Immature natural killer cell (primary cell): ENCODE data around the gene CCL11. TPM values are rescaled to one million over a fixed set of nuclear protein-coding genes. Genes with fewer than 3 reads are reported as not detected.
"Not testable (repeated sequence)": the region's sequence is repeated elsewhere in the genome, so short reads cannot be mapped to it uniquely, and the experiment has no call there.

ENCODE experiments used
- DNase-seq, 3 donors: peaks; one replicate each; pipeline ENCODE4 v3.0.0; 2022; ENCODE audit warnings: mixed read lengths in 1 of 3
- H3K27ac Mint-ChIP-seq, 6 donors: one replicate each; pipeline ENCODE4 v1.8.0; 2020; ENCODE audit warnings: mixed read lengths in 6 of 6, mild to moderate bottlenecking in 5 of 6, inconsistent platforms in 4 of 6, moderate library complexity in 3 of 6
- H3K27me3 Mint-ChIP-seq, 3 donors: one replicate each; pipeline ENCODE4 v1.8.0; 2020 to 2021; ENCODE audit warnings: low read depth in 3 of 3, mild to moderate bottlenecking in 3 of 3, mixed read lengths in 3 of 3, moderate library complexity in 3 of 3, inconsistent platforms in 1 of 3
- H3K36me3 Mint-ChIP-seq, 3 donors: one replicate each; pipeline ENCODE4 v1.8.0; 2020; ENCODE audit warnings: mixed read lengths in 3 of 3, inconsistent platforms in 2 of 3, mild to moderate bottlenecking in 2 of 3
- H3K4me1 Mint-ChIP-seq, 2 donors: one replicate each; pipeline ENCODE4 v1.8.0; 2020; ENCODE audit warnings: inconsistent platforms in 2 of 2, mild to moderate bottlenecking in 2 of 2, mixed read lengths in 2 of 2, moderate library complexity in 1 of 2
- H3K4me3 Mint-ChIP-seq, 5 donors: one replicate each; pipeline ENCODE4 v1.8.0; 2020; ENCODE audit warnings: mild to moderate bottlenecking in 5 of 5, mixed read lengths in 5 of 5, inconsistent platforms in 3 of 5, moderate library complexity in 3 of 5
- H3K9me3 Mint-ChIP-seq, 6 donors: one replicate each; pipeline ENCODE4 v1.8.0; 2020; ENCODE audit warnings: mild to moderate bottlenecking in 6 of 6, mixed read lengths in 6 of 6, inconsistent platforms in 4 of 6, moderate library complexity in 3 of 6
- polyA plus RNA-seq, 3 donors: library from polyadenylated mRNA; unstranded; fragments of 300-500 nt; fragmentation: Illumina TruSeq; gene quantifications; one replicate each; pipeline ENCODE4 v1.2.3, GENCODE V29; 2021

Gene CCL11
- polyA plus RNA-seq, 3 donors from 2014 or later, result not detected

GRCh38 chr17:34305606-34306005 is 20.1 kb downstream of the CCL11 start:
- DNase-seq, result no peak
- peaks cover 2 to 7% (median 5%) of the 10 kb centered on the region in 3 donors for H3K27me3 Mint-ChIP-seq
- H3K4me1 Mint-ChIP-seq, result no peaks in the 10 kb centered on the region
- H3K4me3 Mint-ChIP-seq, result no peak overlapping the region
- H3K27ac Mint-ChIP-seq, result no peak overlapping the region
- no peaks in the 10 kb centered on the region for H3K9me3 Mint-ChIP-seq
- no peaks in the 10 kb centered on the region for H3K36me3 Mint-ChIP-seq

GRCh38 chr17:34306466-34306865 is 20.9 kb downstream of the CCL11 start:
- H3K36me3 Mint-ChIP-seq, result no peaks in the 10 kb centered on the region
- no peak for DNase-seq
- no peak overlapping the region for H3K4me3 Mint-ChIP-seq
- no peaks in the 10 kb centered on the region for H3K4me1 Mint-ChIP-seq
- H3K9me3 Mint-ChIP-seq, result no peaks in the 10 kb centered on the region
- H3K27me3 Mint-ChIP-seq, result peaks cover 2 to 7% (median 2%) of the 10 kb centered on the region in 3 donors
- no peak overlapping the region for H3K27ac Mint-ChIP-seq

- DNase-seq, result no peak
- Mint-ChIP-seq H3K4me1 (no peaks in the 10 kb centered on the region), H3K27me3 (peaks cover 2 to 7% (median 2%) of the 10 kb centered on the region in 3 donors), H3K36me3 (no peaks in the 10 kb centered on the region), H3K27ac (no peak overlapping the region), H3K4me3 (no peak overlapping the region), H3K9me3 (no peaks in the 10 kb centered on the region)
These were observed 21.6 kb downstream of the CCL11 start for GRCh38 chr17:34307110-34307509.

GRCh38 chr17:34308371-34308770 is 22.8 kb downstream of the CCL11 start:
- Mint-ChIP-seq H3K4me3 (no peak overlapping the region), H3K27me3 (peaks cover 2 to 12% (median 2%) of the 10 kb centered on the region in 3 donors), H3K36me3 (no peaks in the 10 kb centered on the region), H3K27ac (no peak overlapping the region), H3K4me1 (no peaks in the 10 kb centered on the region), H3K9me3 (no peaks in the 10 kb centered on the region)
- DNase-seq, result no peak

DNA sequence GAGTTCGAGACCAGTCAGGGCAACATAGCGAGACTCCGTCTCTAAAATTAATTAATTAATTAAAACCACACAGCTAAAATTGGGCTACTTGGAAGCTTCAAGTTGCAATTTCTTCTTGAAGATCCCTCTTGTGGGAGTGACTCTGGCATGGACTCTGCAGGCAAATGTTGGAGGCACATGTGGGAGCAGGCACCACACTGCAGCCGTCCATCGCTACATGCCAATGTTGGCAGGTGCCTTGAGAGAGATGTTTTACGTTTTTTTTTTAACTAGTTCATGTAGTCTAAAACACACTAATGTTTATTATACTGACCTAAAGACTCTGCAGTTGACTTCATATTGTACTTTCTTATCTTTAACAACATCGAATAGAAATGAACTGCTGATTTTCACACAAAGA is 25.7 kb downstream of the CCL11 start:
- no peaks in the 10 kb centered on the region for H3K9me3 Mint-ChIP-seq

DNA sequence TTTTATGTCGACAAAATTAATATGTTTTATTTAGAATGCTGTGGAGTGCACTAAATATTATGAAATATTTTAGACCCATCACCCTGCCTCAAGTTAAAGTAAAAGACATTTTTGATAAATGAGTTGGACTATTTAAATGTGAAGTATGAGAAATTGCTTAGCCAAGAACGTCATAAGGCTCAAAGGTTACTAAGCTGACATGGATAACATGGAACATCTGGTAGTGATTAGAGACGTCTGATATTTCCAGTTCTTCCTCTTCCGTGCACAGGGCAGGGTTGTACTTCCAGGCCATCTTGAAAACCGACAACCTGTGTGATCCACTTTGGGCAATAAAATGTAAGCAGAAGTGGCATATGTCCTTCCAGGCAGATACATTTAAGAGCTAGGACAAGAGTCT is 26.5 kb downstream of the CCL11 start:
- no peak for DNase-seq
- Mint-ChIP-seq H3K27me3 (peaks cover 0 to 15% (median 9%) of the 10 kb centered on the region in 3 donors), H3K27ac (no peak overlapping the region), H3K9me3 (no peaks in the 10 kb centered on the region), H3K4me3 (no peak overlapping the region), H3K36me3 (no peaks in the 10 kb centered on the region), H3K4me1 (no peaks in the 10 kb centered on the region)

More for the DNA sequence above, 25.7 kb downstream of the CCL11 start:
- H3K27me3 Mint-ChIP-seq, result peaks cover 0 to 15% (median 9%) of the 10 kb centered on the region in 3 donors
- H3K27ac Mint-ChIP-seq, result no peak overlapping the region
- DNase-seq, result no peak
- no peak overlapping the region for H3K4me3 Mint-ChIP-seq
- H3K36me3 Mint-ChIP-seq, result no peaks in the 10 kb centered on the region
- H3K4me1 Mint-ChIP-seq, result no peaks in the 10 kb centered on the region

DNA sequence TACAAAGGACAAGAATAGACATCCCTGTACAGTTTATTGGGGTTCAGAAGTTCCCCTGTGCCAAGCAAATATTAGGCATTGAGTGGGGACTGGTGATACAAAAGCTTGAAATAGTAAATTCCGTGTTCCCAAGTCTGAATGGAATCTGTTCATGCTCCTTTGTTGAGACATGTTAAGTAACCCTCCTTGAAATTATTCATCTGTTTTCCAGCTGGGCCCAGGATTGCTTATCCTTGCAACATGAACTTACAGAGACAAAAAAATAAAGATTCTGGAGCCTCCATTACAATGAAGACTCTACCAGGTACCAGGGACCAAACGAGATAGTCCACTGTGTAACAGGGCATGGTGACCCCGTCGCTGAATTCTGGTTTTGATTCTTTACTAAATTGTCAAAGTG is 27.6 kb downstream of the CCL11 start:
- DNase-seq, result no peak
- Mint-ChIP-seq H3K36me3 (no peaks in the 10 kb centered on the region), H3K4me3 (no peak overlapping the region), H3K9me3 (no peaks in the 10 kb centered on the region), H3K27ac (no peak overlapping the region), H3K27me3 (peaks cover 1 to 10% (median 9%) of the 10 kb centered on the region in 3 donors), H3K4me1 (no peaks in the 10 kb centered on the region)

GRCh38 chr17:34314279-34314678 is 28.7 kb downstream of the CCL11 start:
- Mint-ChIP-seq H3K4me1 (no peaks in the 10 kb centered on the region), H3K9me3 (no peaks in the 10 kb centered on the region), H3K27me3 (peaks cover 1 to 8% (median 7%) of the 10 kb centered on the region in 3 donors), H3K27ac (no peak overlapping the region), H3K36me3 (no peaks in the 10 kb centered on the region), H3K4me3 (no peak overlapping the region)
- no peak for DNase-seq

DNA sequence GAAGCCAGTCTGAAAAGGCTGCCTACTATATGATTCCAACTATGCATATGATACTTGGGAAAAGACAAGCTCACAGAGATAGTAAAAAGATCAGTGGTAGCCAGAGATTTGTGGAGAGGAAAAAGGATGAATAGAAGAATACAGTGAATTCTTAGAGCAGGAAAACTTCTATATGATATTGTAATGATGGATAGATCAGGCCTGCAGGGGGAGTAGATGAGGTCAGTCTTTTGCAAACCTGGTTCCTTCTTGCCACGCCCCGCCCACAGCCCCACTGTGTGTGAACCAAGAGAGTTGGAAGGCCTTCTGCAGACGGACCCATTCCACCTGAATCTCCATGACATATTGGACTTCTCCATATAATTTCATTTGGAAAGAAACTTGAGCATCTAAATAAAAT is 32.9 kb downstream of the CCL11 start:
- no peaks in the 10 kb centered on the region for H3K4me1 Mint-ChIP-seq
- no peak overlapping the region for H3K27ac Mint-ChIP-seq
- H3K27me3 Mint-ChIP-seq, result peaks cover 1 to 12% (median 6%) of the 10 kb centered on the region in 3 donors
- no peak for DNase-seq
- H3K36me3 Mint-ChIP-seq, result no peaks in the 10 kb centered on the region
- H3K4me3 Mint-ChIP-seq, result no peak overlapping the region
- H3K9me3 Mint-ChIP-seq, result no peaks in the 10 kb centered on the region

- H3K27ac Mint-ChIP-seq, result no peak within 1 kb of the TSS
- H3K4me1 Mint-ChIP-seq, result no peaks in the 10 kb centered on the region
These were observed 33.5 kb downstream of the CCL11 start, which contains the start of gene CCL8 for GRCh38 chr17:34319039-34319483. Gene CCL8, plus strand, starts transcription at chr17:34319435. Its CDS starts 67 bp downstream, at chr17:34319502.

GRCh38 chr17:34321964-34322363 is 36.4 kb downstream of the CCL11 start:
- Mint-ChIP-seq H3K36me3 (no peaks in the 10 kb centered on the region), H3K27me3 (peaks cover 3 to 21% (median 3%) of the 10 kb centered on the region in 3 donors), H3K27ac (no peak overlapping the region), H3K9me3 (peaks cover 0 to 11% (median 2%) of the 10 kb centered on the region in 6 donors), H3K4me1 (no peaks in the 10 kb centered on the region), H3K4me3 (no peak overlapping the region)
- DNase-seq, result no peak

More at GRCh38 chr17:34319039-34319483, 33.5 kb downstream of the CCL11 start, which contains the start of gene CCL8:
- Mint-ChIP-seq H3K9me3 (no peaks in the 10 kb centered on the region), H3K27me3 (peaks cover 3 to 12% (median 6%) of the 10 kb centered on the region in 3 donors), H3K4me3 (no peak within 1 kb of the TSS), H3K36me3 (no peaks in the 10 kb centered on the region)
- no peak for DNase-seq

- H3K36me3 Mint-ChIP-seq, H3K4me3 Mint-ChIP-seq, H3K27ac Mint-ChIP-seq, H3K4me1 Mint-ChIP-seq, DNase-seq: not testable (repeated sequence)
- Mint-ChIP-seq H3K27me3 (peaks cover 4 to 14% (median 6%) of the 10 kb centered on the region in 3 donors), H3K9me3 (peaks cover 0 to 11% (median 2%) of the 10 kb centered on the region in 6 donors)
These were observed 42.0 kb downstream of the CCL11 start for GRCh38 chr17:34327580-34327979.

DNA sequence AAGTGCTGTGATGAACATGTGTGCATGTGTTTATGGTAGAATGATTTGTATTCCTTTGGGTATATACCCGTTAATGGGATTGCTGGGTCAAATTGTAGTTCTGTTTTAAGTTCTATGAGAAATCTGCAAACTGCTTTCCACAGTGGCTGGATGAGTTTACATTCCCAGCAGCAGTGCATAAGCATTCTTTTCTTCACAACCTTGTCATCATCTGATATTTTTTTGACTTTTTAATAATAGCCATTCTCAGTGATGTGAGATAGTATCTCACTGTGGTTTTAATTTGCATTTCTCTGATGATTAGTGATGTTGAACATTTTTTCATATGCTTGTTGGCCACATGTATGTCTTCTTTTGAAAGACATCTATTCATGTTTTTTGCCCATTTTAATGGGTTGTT is 52.2 kb downstream of the CCL11 start:
- no peaks in the 10 kb centered on the region for H3K36me3 Mint-ChIP-seq
- H3K9me3 Mint-ChIP-seq, result no peaks in the 10 kb centered on the region
- no peak for DNase-seq
- H3K27me3 Mint-ChIP-seq, result peaks cover 4 to 14% (median 10%) of the 10 kb centered on the region in 3 donors
- no peaks in the 10 kb centered on the region for H3K4me1 Mint-ChIP-seq
- no peak overlapping the region for H3K4me3 Mint-ChIP-seq
- H3K27ac Mint-ChIP-seq, result no peak overlapping the region
